Stimulated activated CD4-positive, alpha-beta T cell treated with anti-CD3 and anti-CD28 coated beads, Interleukin-15, amount 100 ng/mL, for 48 hours (primary cell): ENCODE measurements around the gene UGT3A2.

Source experiments
- DNase-seq, 2 donors: peaks; one replicate each; pipeline ENCODE4 v3.0.0-alpha.2; 2020; ENCODE audit warnings: low read depth in 2 of 2

The UGT3A2 gene

GRCh38 chr5:36007366-36007765 is 59.3 kb downstream of the UGT3A2 start:
- DNase-seq: no peak

- no peak for DNase-seq
Measured at GRCh38 chr5:36006163-36006562, 60.5 kb downstream of the UGT3A2 start.

GRCh38 chr5:36001032-36001431 is 65.7 kb downstream of the UGT3A2 start:
- no peak for DNase-seq

- no peak for DNase-seq
Measured at GRCh38 chr5:35999547-35999946, 67.1 kb downstream of the UGT3A2 start.

- DNase-seq: no peak
Measured at GRCh38 chr5:35996076-35996475, 70.6 kb downstream of the UGT3A2 start.

GRCh38 chr5:35990941-35991611 is 75.6 kb downstream of the UGT3A2 start, which contains the start of gene UGT3A1:
Gene UGT3A1 (minus strand): TSS chr5:35991390. CDS start chr5:35991240, 150 bp downstream.
- DNase-seq: no peak

GRCh38 chr5:35990520-35990919 is 76.2 kb downstream of the UGT3A2 start:
- no peak for DNase-seq

- no peak for DNase-seq
Measured at GRCh38 chr5:35988529-35988928, 78.2 kb downstream of the UGT3A2 start.

GRCh38 chr5:35987776-35988175 is 78.9 kb downstream of the UGT3A2 start:
- no peak for DNase-seq
